Right ventricle myocardium superior (tissue), 1 donor: ENCODE results near the gene UROC1. TPM values are rescaled to one million over a fixed set of nuclear protein-coding genes. Genes with fewer than 3 reads are reported as not detected.

ENCODE experiments used
- ATAC-seq: fragments of 200-7000 bp; cut with Tn5 transposase; one replicate; pipeline ENCODE4 v1.9.1; 2020; ENCODE audit warnings: mild to moderate bottlenecking; ENCODE audit not compliant: poor library complexity
- DNase-seq: peaks from one replicate; pipeline ENCODE4 v3.0.0-alpha.2; 2020
- intact Hi-C: fragments of 100-400 bp; cut with DNase I; formaldehyde crosslinking; loops from one replicate; pipeline ENCODE4 v1.11.2; 2022
- total RNA-seq: library from RNA; stranded (reverse); fragmentation: NEBNext Ultra II Directional; extraction: Animal tissue kit (Norgen Biotek cat#: 25700); gene quantifications from one replicate; pipeline ENCODE4 v1.2.1, GENCODE V29; 2021
- donor health status: DM: no; HTN: yes; CAD: no; lungs with severe emphysema.

Gene UROC1
- total RNA-seq, 1 donor from 2014 or later: not detected

DNA sequence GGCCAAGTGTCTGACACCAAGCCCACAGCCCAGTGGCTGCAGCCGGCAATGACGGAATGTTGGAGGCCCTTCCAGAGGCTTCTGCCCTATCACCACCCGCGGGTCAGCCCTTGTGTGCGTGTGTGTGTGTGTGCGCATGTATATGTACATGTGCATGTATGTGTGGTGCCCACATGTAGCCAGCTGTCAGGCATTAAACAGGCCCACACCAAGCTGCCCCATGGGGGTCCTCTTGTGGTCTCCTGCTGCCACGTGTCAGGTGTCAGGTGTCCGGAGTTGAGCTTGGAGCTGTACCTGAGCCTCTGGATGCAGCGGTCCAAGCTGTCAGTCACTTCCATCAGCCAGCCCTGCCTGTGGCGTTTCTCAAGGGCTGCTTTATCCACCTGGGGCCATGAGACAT lies 13.9 kb downstream of the UROC1 start:
- ATAC-seq (no peak), DNase-seq (no peak)
- intact Hi-C loops: no loop called here

DNA sequence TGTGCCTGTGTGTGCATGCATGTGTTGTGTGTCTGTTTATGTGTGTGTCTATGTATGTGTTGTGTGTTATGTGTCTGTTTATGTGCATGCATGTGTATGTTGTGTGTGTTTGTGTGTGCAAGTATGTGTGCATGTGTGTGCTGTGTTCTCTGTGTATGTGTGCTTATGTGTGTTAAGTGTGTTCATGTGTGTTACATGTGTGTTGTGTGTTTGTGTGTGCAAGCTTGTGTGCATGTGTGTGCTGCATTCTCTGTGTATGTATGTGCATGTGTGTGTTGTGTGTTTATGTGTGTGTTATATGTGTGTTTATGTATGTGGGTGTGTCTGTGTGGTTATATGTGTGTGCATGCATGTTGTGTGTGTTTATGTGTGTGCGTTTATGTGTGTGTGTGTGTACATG lies 14.9 kb downstream of the UROC1 start:
- ATAC-seq (no peak), DNase-seq (no peak)
- intact Hi-C loops: no loop called here

GRCh38 chr3:126501736-126502135 lies 15.8 kb downstream of the UROC1 start:
- peak; percentile 78 for ATAC-seq
- intact Hi-C loops: no loop called here
- DNase-seq: peak; percentile 68

DNA sequence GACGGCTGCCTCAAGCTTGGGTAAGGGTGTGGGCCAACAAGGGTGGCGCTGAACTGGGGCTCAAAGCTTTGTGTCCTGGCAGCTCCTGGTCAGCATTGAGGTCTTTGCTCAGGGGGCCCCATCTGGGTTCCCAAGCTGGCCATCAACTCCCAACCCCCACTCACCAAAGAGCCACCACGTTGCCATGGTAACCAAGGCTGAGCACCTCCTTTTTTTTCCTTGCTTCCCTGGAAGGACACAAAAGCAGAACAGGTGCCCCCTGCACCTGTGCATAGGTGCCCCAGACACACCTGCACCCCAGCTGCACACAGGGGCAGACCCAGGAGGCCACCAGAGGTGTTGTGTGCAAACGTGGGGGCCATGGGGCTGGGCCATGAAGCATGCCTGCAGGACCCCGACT lies 16.5 kb downstream of the UROC1 start:
- no peak for ATAC-seq
- DNase-seq: no peak
- intact Hi-C loops: no loop called here

GRCh38 chr3:126500016-126500415 lies 17.6 kb downstream of the UROC1 start:
- DNase-seq (no peak), ATAC-seq (no peak)
- intact Hi-C loops: no loop called here

- intact Hi-C loops: no loop called here
- ATAC-seq: no peak
- no peak for DNase-seq
These were observed 18.2 kb downstream of the UROC1 start for GRCh38 chr3:126499401-126499800.

- ATAC-seq: no peak
- intact Hi-C loops: no loop called here
- no peak for DNase-seq
These were observed 18.6 kb downstream of the UROC1 start for GRCh38 chr3:126498929-126499328.

- no peak for ATAC-seq
- no peak for DNase-seq
- intact Hi-C loops: no loop called here
These were observed 19.1 kb downstream of the UROC1 start for GRCh38 chr3:126498461-126498860.

DNA sequence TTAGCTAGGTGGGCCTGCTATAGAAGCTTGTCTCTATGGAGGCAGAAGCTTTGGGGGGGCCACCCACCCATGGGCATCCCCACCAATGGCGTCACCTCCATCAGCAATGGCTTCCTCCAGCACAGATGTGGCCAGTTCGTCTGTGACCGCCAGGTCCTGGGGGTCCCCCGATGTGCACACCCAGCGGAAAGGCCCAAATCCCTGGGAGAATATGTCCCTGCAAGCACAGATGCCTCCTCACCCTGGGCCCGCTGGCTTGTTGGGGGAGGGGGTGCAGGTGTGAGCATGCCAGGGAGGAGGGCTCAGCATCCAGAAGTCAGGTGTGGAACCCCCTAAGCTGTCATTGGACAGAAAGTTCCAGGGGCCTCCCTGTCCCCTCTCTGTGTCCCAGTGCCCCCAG lies 19.6 kb downstream of the UROC1 start:
- no peak for ATAC-seq
- intact Hi-C loops: no loop called here
- DNase-seq: no peak

- intact Hi-C loops: no loop called here
- ATAC-seq: no peak
- DNase-seq: no peak
These were observed 20.4 kb downstream of the UROC1 start for GRCh38 chr3:126496894-126497850.

DNA sequence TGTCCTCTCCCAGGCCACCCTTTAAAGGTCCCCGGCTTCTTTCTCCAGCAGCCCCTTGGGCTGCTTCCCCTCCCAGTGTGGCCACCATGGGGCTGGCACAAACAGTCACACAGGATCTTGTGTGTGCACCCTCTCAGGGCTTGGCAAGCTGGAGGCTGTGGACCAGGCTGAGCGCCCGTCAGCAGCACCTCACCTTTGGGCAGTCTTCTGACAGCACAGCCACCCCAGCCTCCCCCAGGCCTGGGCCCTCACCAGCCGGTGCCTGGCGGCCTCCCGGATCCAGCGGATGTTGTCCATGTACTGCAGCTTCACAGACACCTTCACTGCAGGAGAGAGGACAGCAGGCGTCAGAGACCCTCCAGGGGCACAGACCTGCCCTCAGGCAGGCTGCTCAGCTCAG lies 21.8 kb downstream of the UROC1 start:
- intact Hi-C loops: no loop called here
- DNase-seq: no peak

DNA sequence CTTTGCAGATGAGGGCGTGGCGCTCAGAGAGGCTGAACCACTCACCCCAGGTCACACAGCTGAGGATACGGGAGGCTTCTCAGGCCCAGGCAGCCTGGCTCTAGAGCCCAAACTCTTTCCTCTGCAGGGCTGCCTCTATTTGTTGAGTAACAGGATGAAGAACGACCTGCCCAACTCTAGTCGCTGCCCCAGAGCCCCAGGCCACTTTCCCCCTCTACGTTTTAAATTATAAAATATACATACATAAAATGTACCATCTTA lies 22.7 kb downstream of the UROC1 start:
- intact Hi-C loops: no loop called here
- DNase-seq (peak; percentile 17), ATAC-seq (no peak)

More for the DNA sequence above, 21.8 kb downstream of the UROC1 start:
- no peak for ATAC-seq

DNA sequence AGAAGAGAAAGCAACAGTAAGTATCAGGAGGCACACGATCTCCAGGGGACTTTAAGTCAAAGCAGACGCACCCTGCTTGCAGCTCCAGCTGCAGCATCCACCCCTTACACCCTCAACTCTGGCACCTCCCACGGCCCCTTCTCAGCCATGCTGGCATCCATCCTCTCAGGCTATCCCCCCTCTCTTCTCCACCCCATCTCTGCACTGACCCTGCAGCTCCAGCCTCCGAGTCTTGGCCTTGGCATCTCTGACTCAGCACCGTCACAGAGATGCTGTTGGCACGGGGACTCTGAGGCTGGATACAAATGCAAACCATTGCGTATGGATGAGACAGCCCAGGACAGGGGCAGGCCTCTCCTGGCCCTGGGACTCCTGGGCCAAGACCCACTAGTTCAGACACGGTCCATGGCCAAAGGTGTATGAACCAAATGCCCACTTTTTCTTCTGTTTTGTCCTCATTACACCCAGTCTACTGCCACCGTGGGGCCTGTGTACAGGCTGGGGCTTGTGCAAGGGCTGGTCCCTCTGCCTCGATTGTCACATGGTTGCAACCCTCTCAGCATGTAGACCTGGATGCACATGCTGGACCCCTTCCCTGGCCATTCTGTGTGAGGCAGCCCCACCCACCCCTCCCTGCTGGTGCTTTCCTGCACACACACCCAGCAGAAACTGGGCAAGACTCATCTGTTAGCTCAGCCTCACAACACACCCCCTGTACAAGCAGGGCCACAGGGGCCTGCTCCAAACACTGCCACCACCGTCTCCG lies 23.2 kb downstream of the UROC1 start:
- intact Hi-C loops: no loop called here
- no peak for ATAC-seq

DNA sequence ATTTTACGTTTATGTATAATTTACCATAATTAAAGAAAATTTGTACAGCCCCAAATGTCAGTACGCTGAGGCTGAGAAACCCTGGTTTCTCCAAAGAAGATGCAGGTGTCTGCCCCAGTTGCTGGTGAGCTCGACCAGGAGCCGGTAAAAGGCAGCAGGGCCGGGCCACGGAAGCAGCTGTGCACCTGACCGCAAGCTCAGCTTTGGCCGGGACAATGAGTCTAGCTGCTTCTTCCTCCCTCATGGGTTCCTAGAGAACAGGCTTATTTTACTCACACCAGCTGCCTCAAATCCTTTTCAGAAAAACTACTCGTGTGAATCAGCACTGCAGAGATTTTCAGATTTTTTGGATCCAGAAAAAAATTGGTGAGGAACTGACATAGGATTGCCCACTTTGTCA lies 23.8 kb downstream of the UROC1 start:
- peak; percentile 21 for DNase-seq
- ATAC-seq: no peak
- intact Hi-C loops: no loop called here

More for the DNA sequence above, 23.2 kb downstream of the UROC1 start:
- DNase-seq: peak; percentile 18

DNA sequence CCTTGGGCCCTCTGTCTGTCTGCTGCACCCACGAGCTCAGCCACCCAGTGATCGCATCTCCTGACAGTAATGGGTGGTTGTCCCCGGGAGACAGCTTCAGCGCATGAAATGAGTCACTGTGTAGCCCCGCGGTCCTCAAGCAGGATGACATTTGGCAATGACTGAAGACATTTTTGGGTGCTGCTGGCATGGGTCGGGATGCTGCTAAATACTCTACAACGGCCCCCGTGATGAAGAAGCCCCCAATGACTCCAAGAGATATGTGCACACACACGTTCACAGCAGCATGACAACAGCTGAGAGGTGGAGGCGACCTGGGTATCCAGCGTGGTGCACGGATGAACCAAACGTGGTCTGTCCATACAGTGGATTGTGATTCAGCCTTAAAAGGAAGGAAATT lies 24.5 kb downstream of the UROC1 start:
- no peak for ATAC-seq
- peak; percentile 22 for DNase-seq
- intact Hi-C loops: no loop called here

DNA sequence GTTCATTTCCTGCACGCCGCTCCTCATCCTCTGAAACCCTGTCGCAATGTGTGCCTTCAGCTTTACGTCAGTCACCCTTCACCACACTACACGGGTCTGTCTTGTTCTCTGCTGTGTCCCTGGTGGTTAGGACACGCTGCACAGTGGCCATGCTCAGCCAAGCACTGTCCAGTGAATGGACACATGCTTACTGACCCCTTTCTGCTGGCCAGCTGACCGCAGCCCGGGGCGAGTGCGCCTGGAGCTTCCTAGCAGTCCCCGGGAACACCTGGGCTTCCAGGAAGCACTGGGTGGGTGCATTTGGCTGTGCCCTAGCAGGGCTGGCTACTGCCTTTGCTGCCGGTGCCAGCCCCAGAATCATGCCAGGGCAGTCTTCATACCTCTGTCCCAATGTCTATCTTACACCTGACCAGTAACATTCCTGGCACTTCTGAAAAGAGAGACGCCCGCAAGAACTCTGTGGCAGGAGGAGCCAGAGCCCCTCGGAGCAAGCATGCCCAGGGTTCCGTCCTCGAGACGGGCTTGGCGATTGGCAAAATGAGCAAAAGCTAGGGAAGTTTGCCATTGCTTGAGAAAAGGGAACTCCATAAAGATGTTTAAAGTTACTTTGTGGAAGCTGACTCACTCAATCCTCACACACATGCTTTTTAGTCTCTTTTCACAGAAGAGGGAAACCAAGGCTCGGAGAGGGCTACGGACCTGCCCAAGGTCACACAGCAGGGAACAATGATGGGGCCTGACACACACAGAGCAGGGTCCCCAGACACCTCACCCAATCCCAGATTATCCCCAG lies 26.2 kb downstream of the UROC1 start:
- intact Hi-C loops: no loop called here

GRCh38 chr3:126490619-126491018 lies 27.0 kb downstream of the UROC1 start:
- no peak for ATAC-seq
- peak; percentile 4 for DNase-seq
- intact Hi-C loops: no loop called here

More for the DNA sequence above, 26.2 kb downstream of the UROC1 start:
- DNase-seq (peak; percentile 8), ATAC-seq (no peak)

DNA sequence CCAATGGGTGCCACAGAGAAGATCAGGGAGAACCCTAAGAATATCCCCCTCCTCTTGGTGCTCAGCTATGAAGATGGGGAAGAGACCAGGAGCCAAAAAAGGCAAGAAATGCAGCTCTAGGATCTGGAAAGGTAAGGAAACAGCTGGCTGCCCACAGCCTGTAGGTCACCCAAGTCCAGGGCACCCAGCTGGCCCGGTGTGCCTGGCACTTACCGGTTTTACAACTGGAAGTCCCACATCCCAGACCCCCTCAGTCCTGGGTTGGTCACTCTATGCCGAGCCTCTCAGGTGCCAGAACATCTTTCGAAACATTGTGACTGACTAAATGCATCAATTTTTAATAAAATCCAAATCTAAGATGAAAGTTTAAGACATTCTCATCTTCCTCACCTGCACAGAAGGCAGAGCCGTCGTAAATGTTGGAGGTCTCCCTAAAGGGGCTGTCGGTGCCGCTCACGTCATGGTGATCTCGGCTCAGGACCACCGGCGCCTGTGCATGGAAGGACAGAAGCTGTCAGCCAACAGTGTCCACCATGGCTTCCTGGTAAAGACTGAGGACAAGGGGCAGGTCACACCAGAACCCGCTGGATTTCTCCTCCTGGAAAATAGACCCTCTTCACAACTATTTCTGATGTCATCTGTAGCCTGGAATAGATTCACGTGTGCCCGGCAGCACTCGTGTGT lies 28.5 kb downstream of the UROC1 start:
- DNase-seq (peak; percentile 12), ATAC-seq (no peak)
- intact Hi-C loops: no loop called here

DNA sequence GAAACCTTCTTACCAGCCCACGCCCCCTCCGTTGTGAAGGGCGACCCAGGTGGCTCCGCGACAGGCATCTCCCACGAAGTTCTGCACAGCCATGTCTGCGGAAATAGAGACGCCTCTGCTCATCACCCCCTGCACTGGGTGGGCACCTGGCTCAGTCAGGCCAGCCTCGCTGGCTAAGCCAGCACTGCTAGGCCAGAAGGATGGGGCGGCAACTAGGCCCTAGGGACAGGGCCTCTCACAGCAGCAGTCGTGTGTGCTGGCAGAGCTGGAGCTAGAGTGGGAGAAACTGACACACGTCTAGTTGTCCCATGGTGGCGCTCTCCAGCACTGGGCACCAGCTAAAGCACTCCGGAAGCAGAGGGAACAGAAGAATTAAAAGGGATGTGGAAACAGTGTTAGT lies 29.4 kb downstream of the UROC1 start:
- intact Hi-C loops: no loop called here
- DNase-seq (peak; percentile 30), ATAC-seq (no peak)
